ENCODE measurements around the gene MINDY2.
"Not testable (repeated sequence)": the region's sequence is repeated elsewhere in the genome, so short reads cannot be mapped to it uniquely, and the experiment has no call there.

Gene MINDY2

GRCh38 chr15:58833681-58834426 is 62.8 kb downstream of the MINDY2 start:
- H3K36me3 Mint-ChIP-seq; H3K4me3 Mint-ChIP-seq; H3K4me1 Mint-ChIP-seq (ENCODE audit: low read depth); H3K27me3 Mint-ChIP-seq; H3K27ac Mint-ChIP-seq; H3K9me3 Mint-ChIP-seq (ENCODE audit: low read depth): not testable (repeated sequence)

- H3K27ac Mint-ChIP-seq: no peak overlapping the region
- no peak overlapping the region for H3K4me3 Mint-ChIP-seq
- no peaks in the 10 kb centered on the region for H3K36me3 Mint-ChIP-seq
- no peaks in the 10 kb centered on the region for H3K4me1 Mint-ChIP-seq (ENCODE audit: low read depth)
- H3K27me3 Mint-ChIP-seq: no peaks in the 10 kb centered on the region
- H3K9me3 Mint-ChIP-seq (ENCODE audit: low read depth): no peaks in the 10 kb centered on the region
Observed at GRCh38 chr15:58839485-58839884, 68.4 kb downstream of the MINDY2 start.

- H3K27ac Mint-ChIP-seq: no peak overlapping the region
- no peaks in the 10 kb centered on the region for H3K9me3 Mint-ChIP-seq (ENCODE audit: low read depth)
- no peaks in the 10 kb centered on the region for H3K27me3 Mint-ChIP-seq
- H3K36me3 Mint-ChIP-seq: no peaks in the 10 kb centered on the region
- no peak overlapping the region for H3K4me3 Mint-ChIP-seq
- no peaks in the 10 kb centered on the region for H3K4me1 Mint-ChIP-seq (ENCODE audit: low read depth)
Observed at GRCh38 chr15:58840048-58840447, 68.9 kb downstream of the MINDY2 start.

DNA sequence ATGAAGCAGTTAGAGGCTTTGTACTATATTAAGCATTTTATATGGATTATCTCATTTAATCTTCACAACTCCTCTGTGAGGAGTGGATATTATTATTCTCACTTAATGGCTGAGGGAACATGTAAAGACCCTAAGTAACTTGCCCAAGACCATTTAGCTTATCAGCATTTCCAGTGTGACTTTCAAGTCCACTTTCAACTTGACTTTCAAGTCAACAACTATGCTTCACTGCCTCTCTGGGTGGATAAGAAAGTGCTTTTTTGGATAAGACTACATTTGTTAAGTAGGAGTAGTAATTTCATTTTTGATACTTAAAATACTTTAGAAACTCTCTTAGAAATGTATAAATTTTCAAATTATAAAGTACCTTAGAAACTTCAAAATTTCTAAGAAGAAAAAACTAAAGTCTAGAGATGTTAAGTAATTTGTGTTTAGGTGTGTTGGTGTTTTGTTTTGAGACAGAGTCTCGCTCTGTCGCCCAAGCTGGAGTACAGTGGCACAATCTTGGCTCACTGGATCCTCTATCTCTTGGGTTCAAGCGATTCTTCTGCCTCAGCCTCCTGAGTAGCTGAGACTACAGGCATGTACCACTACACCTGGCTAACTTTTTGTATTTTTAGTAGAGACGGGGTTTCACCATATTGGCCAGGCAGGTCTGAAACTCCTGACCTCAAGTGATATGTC is 71.8 kb downstream of the MINDY2 start:
- H3K4me1 Mint-ChIP-seq (ENCODE audit: low read depth): no peaks in the 10 kb centered on the region
- no peak overlapping the region for H3K27ac Mint-ChIP-seq

DNA sequence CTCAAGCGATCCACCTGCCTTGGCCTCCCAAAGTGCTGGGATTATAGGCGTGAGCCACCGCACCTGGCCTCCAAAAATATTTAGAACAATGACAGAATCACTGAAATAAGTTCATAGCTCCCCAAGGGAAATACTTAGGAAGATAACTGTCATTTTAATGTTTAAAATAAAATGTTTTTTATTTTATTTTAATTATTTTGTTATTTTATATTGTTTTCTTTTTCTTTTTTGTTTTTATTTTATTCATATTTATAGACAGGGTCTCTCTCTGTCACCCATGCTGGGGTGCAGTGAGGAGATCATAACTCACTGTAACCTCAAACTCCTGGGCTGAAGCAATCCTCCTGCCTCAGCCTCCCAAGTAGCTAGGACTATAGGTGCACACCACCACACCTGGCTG is 80.1 kb downstream of the MINDY2 start:
- not testable (repeated sequence) for H3K27ac Mint-ChIP-seq; H3K4me1 Mint-ChIP-seq (ENCODE audit: low read depth); H3K4me3 Mint-ChIP-seq; H3K9me3 Mint-ChIP-seq (ENCODE audit: low read depth); H3K27me3 Mint-ChIP-seq
- H3K36me3 Mint-ChIP-seq: peaks cover 21% of the 10 kb centered on the region

More for the DNA sequence above, 71.8 kb downstream of the MINDY2 start:
- no peaks in the 10 kb centered on the region for H3K27me3 Mint-ChIP-seq
- no peak overlapping the region for H3K4me3 Mint-ChIP-seq
- H3K9me3 Mint-ChIP-seq (ENCODE audit: low read depth): no peaks in the 10 kb centered on the region
- peaks cover 13% of the 10 kb centered on the region for H3K36me3 Mint-ChIP-seq

DNA sequence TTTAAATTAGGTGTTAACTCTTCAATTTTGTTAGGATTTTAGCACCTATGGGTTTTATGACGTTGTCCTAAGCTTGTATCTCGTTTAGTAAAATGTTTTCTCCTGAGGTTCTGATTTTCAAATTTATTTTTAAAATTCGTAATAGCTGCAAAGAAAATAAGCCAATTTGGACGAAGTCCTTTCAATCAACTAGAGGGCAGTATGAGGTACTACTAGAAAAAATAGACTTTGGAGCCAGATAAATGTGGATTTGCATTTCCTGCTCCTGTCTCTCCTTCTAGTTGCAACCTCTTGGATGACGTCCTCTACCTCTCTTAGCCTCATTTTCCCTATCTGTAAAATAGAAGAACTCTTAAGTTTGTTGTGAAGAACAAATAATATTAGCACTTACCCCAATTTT is 81.2 kb downstream of the MINDY2 start:
- Mint-ChIP-seq H3K4me1 (ENCODE audit: low read depth) (no peaks in the 10 kb centered on the region), H3K27ac (no peak overlapping the region), H3K4me3 (no peak overlapping the region), H3K27me3 (no peaks in the 10 kb centered on the region), H3K9me3 (ENCODE audit: low read depth) (no peaks in the 10 kb centered on the region), H3K36me3 (peaks cover 17% of the 10 kb centered on the region)

- Mint-ChIP-seq H3K4me3 (no peak overlapping the region), H3K36me3 (peaks cover 8% of the 10 kb centered on the region), H3K9me3 (ENCODE audit: low read depth) (no peaks in the 10 kb centered on the region), H3K27me3 (no peaks in the 10 kb centered on the region), H3K27ac (no peak overlapping the region), H3K4me1 (ENCODE audit: low read depth) (no peaks in the 10 kb centered on the region)
Observed at GRCh38 chr15:58854593-58854992, 83.5 kb downstream of the MINDY2 start.

DNA sequence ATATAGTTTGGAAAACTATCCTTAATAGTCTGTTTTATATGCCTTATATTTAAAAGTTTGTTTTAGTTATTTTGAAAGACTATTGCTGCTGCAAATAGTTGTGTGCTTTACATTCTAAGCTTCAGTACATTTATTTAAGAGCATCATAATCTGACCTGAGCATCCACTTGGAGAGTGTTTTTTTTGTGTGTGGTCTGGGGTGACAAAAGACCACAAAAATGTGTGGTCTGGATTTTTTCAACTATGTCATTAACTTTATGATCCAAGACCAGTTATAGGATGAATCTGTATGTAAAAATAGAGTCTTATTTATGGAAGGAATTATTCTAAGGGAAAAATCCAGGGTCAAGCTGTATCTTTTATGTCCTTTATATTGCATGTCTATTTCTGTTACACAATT is 85.0 kb downstream of the MINDY2 start:
- no peak overlapping the region for H3K27ac Mint-ChIP-seq
- H3K4me3 Mint-ChIP-seq: no peak overlapping the region
- peaks cover 10% of the 10 kb centered on the region for H3K36me3 Mint-ChIP-seq
- peaks cover under 1% of the 10 kb centered on the region for H3K4me1 Mint-ChIP-seq (ENCODE audit: low read depth)
- no peaks in the 10 kb centered on the region for H3K27me3 Mint-ChIP-seq
- H3K9me3 Mint-ChIP-seq (ENCODE audit: low read depth): no peaks in the 10 kb centered on the region

DNA sequence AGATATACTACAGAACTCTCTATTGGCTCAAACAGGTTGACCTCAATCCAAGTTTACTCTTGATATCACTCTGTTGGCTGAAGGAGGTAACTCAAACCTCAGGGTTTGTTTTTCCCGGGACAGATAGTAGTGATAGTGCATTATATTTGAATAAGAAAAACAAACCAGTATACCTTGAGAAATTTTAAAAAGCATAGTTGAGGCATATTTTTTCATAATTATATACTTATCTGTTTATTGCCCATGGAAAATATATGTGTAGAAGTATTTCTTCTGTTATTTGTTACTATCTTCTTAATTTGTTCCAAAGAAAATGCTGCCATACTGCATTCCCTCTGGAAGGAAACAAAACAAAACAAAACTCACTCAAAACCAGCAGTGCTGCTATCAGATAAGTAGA is 85.5 kb downstream of the MINDY2 start:
- not testable (repeated sequence) for H3K27ac Mint-ChIP-seq

DNA sequence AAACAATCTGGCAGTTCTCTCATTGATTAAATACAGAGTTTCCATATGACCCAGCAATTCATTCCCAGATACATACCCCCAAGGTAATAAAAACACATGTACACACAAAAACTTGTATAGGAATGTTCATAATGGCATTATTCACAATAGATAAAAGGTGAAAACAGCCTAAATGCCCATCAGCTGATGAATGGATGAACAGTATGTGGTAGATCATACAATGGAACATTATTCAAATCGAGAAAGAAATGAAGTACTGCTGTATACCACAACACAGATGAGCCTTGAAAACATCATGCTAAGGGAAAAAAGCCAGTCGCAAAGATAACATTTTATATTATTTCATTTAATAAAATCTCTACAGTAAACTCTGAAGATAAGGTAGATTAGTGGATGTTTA is 91.2 kb downstream of the MINDY2 start:
- Mint-ChIP-seq H3K27me3 (peaks cover 5% of the 10 kb centered on the region), H3K4me1 (ENCODE audit: low read depth) (peaks cover 15% of the 10 kb centered on the region), H3K36me3 (peaks cover 2% of the 10 kb centered on the region), H3K4me3 (no peak overlapping the region), H3K9me3 (ENCODE audit: low read depth) (no peaks in the 10 kb centered on the region), H3K27ac (no peak overlapping the region)

More for the DNA sequence above, 85.5 kb downstream of the MINDY2 start:
- not testable (repeated sequence) for H3K9me3 Mint-ChIP-seq (ENCODE audit: low read depth); H3K4me1 Mint-ChIP-seq (ENCODE audit: low read depth); H3K4me3 Mint-ChIP-seq; H3K36me3 Mint-ChIP-seq; H3K27me3 Mint-ChIP-seq

- H3K4me1 Mint-ChIP-seq (ENCODE audit: low read depth): peaks cover 15% of the 10 kb centered on the region
- peak overlapping the region; percentile 4 for H3K27ac Mint-ChIP-seq
- peaks cover 5% of the 10 kb centered on the region for H3K27me3 Mint-ChIP-seq
- peak overlapping the region; percentile 33 for H3K4me3 Mint-ChIP-seq
- no peaks in the 10 kb centered on the region for H3K9me3 Mint-ChIP-seq (ENCODE audit: low read depth)
- H3K36me3 Mint-ChIP-seq: peaks cover under 1% of the 10 kb centered on the region
Observed at GRCh38 chr15:58864602-58865424, 93.7 kb downstream of the MINDY2 start.

GRCh38 chr15:58865425-58865880 is 94.4 kb downstream of the MINDY2 start:
- Mint-ChIP-seq H3K27ac (no peak overlapping the region), H3K4me3 (no peak overlapping the region), H3K9me3 (ENCODE audit: low read depth) (no peaks in the 10 kb centered on the region), H3K36me3 (no peaks in the 10 kb centered on the region), H3K27me3 (peaks cover 5% of the 10 kb centered on the region), H3K4me1 (ENCODE audit: low read depth) (peaks cover 15% of the 10 kb centered on the region)

GRCh38 chr15:58867926-58868325 is 96.8 kb downstream of the MINDY2 start:
- H3K4me3 Mint-ChIP-seq: no peak overlapping the region
- peaks cover 5% of the 10 kb centered on the region for H3K27me3 Mint-ChIP-seq
- H3K4me1 Mint-ChIP-seq (ENCODE audit: low read depth): peaks cover 5% of the 10 kb centered on the region
- H3K36me3 Mint-ChIP-seq: no peaks in the 10 kb centered on the region
- no peaks in the 10 kb centered on the region for H3K9me3 Mint-ChIP-seq (ENCODE audit: low read depth)
- H3K27ac Mint-ChIP-seq: no peak overlapping the region

DNA sequence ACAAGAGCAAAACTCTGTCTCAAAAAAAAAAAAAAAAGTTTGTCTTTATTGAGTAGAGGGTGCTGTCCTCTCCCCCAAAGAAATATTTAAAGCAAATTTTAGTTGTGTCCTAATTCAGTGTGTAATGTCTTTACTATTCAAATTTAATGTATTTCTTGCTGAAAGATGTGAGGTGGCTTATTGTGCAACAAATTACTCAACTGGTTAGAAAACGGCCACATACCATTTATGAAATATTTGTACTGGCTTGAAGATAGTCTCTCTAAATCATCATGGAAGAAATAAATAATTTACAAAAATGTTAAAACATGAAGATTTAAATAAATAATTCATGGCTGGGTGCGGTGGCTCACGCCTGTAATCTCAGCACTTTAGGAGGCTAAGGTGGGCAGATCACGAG is 99.3 kb downstream of the MINDY2 start:
- no peaks in the 10 kb centered on the region for H3K27me3 Mint-ChIP-seq
- no peaks in the 10 kb centered on the region for H3K36me3 Mint-ChIP-seq
- no peak overlapping the region for H3K4me3 Mint-ChIP-seq
- H3K27ac Mint-ChIP-seq: no peak overlapping the region
- no peaks in the 10 kb centered on the region for H3K4me1 Mint-ChIP-seq (ENCODE audit: low read depth)
- no peaks in the 10 kb centered on the region for H3K9me3 Mint-ChIP-seq (ENCODE audit: low read depth)

- no peaks in the 10 kb centered on the region for H3K27me3 Mint-ChIP-seq
- H3K9me3 Mint-ChIP-seq (ENCODE audit: low read depth): no peaks in the 10 kb centered on the region
- no peak overlapping the region for H3K4me3 Mint-ChIP-seq
- no peak overlapping the region for H3K27ac Mint-ChIP-seq
- H3K36me3 Mint-ChIP-seq: peaks cover 13% of the 10 kb centered on the region
- no peaks in the 10 kb centered on the region for H3K4me1 Mint-ChIP-seq (ENCODE audit: low read depth)
Observed at GRCh38 chr15:58873267-58873666, 102.2 kb downstream of the MINDY2 start.

Data from activated naive CD8-positive, alpha-beta T cell (primary cell).